Colonic mucosa (tissue), 4 donors: Measurements from ENCODE around the gene AKNA. TPM values are rescaled to one million over a fixed set of nuclear protein-coding genes. Genes with fewer than 3 reads are reported as not detected.

Experiments used
- DNase-seq: peaks from one replicate; pipeline ENCODE4 v3.0.0-alpha.2; 2020
- H3K27ac ChIP-seq: fragments of 200-600 bp; one replicate; pipeline ENCODE4 v1.8.0; 2021
- H3K27me3 ChIP-seq: fragments of 200-600 bp; one replicate; pipeline ENCODE4 v1.8.0; 2021
- H3K36me3 ChIP-seq: fragments of 200-600 bp; one replicate; pipeline ENCODE4 v1.8.0; 2021
- H3K4me1 ChIP-seq: fragments of 200-600 bp; one replicate; pipeline ENCODE4 v1.8.0; 2021; ENCODE audit warnings: mild to moderate bottlenecking
- H3K4me3 ChIP-seq: fragments of 200-600 bp; one replicate; pipeline ENCODE4 v1.8.0; 2021
- H3K9ac ChIP-seq, 2 donors: one replicate each; pipeline ENCODE4 v1.7.0; 2013; ENCODE audit warnings: control low read depth in 2 of 2, low read depth in 2 of 2, low read length in 2 of 2
- H3K9me3 ChIP-seq: fragments of 200-600 bp; one replicate; pipeline ENCODE4 v1.8.0; 2021
- intact Hi-C: fragments of 100-400 bp; cut with DNase I; formaldehyde crosslinking; loops from one replicate; pipeline ENCODE4 v1.14.1; 2022
- total RNA-seq, 2 donors: library from RNA; stranded (reverse); fragmentation: NEBNext Ultra II Directional in 1 of 2; extraction: Animal tissue kit (Norgen Biotek cat#: 25700) in 1 of 2; gene quantifications; one replicate each; pipeline ENCODE4 v1.2.1, GENCODE V29; 2021
- TF ChIP-seq, protein P1 (sequence below): fragments of 200-600 bp; IDR thresholded peaks from one replicate; pipeline ENCODE4 v1.8.0; 2022; ENCODE audit warnings: antibody characterized with exemption, mild to moderate bottlenecking
- donor health status: healthy.
- donor health status: DM: no; HTN: no; CAD: no.
- donor health status: DM: no; HTN: no; CAD: no.

AKNA gene
- total RNA-seq, 2 donors from 2014 or later, result 26.9 to 44.9 TPM

DNA sequence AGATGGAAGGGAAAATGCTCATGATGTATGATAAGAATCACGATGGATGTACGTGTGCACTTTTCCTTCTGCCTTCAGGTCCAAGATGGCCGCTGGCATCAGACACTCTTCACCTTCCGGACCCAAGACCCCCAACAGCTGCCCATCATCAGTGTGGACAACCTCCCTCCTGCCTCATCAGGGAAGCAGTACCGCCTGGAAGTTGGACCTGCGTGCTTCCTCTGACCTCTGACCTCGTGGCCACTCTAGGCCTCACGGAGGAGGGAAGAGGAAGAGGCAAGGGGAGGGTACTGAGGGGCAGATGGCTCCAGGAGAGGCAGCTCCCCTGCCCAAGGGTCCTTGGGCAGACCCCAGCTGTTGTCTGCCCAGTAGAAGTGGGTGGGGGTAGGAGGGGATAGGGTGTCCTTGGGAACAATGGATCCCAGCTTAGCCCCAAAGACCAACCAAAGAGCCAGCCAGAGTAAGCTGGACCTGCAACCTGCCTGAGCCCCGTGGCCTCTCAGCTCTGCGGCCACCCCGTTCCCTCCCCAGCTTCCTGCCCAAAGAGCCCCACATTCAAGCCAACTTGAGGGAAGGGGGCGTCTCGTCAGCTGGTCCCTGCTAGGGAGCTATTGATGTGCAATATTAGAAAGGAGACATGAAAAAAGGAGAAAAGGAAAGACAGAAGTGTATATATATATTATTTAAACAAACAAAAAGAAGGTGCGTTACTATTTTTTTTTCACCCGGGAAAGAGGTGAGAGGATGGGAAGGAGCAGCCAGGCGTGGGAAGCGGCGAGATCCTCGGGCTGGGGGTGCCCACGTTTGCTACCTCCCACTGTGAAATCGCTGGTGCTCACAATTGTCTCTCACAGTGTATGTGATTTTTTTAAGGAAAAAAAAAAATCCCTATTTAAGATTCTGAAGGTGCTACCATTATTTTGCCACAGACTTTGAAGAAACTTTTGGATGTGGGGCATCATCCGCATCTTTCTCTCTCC is 77.0 kb downstream of the AKNA start:
- Histone ChIP-seq H3K4me1 (no peaks in the 10 kb centered on the region), H3K27me3 (no peaks in the 10 kb centered on the region), H3K4me3 (no peak overlapping the region), H3K27ac (no peak overlapping the region), H3K9ac (no peak overlapping the region), H3K36me3 (no peaks in the 10 kb centered on the region), H3K9me3 (no peaks in the 10 kb centered on the region)
- intact Hi-C loops, result no loop called here
- TF ChIP-seq, protein P1, sequence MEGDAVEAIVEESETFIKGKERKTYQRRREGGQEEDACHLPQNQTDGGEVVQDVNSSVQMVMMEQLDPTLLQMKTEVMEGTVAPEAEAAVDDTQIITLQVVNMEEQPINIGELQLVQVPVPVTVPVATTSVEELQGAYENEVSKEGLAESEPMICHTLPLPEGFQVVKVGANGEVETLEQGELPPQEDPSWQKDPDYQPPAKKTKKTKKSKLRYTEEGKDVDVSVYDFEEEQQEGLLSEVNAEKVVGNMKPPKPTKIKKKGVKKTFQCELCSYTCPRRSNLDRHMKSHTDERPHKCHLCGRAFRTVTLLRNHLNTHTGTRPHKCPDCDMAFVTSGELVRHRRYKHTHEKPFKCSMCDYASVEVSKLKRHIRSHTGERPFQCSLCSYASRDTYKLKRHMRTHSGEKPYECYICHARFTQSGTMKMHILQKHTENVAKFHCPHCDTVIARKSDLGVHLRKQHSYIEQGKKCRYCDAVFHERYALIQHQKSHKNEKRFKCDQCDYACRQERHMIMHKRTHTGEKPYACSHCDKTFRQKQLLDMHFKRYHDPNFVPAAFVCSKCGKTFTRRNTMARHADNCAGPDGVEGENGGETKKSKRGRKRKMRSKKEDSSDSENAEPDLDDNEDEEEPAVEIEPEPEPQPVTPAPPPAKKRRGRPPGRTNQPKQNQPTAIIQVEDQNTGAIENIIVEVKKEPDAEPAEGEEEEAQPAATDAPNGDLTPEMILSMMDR, result no peak
- peak; percentile 9 for DNase-seq

DNA sequence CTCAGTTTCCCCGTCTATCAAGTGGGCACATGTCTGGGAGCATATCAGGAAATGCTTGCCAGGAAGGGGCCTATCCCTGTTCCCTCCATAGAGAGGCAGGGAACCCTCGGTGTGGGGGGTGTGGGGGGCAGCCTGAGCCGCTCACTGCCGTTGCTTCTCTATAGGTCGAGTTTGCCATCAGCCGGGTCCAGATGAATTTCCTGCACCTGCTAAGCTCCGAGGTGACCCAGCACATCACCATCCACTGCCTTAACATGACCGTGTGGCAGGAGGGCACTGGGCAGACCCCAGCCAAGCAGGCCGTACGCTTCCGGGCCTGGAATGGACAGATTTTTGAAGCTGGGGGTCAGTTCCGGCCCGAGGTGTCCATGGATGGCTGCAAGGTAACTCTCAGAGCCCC is 78.7 kb downstream of the AKNA start:
- no peaks in the 10 kb centered on the region for H3K27me3 ChIP-seq
- H3K4me3 ChIP-seq, result no peak overlapping the region
- H3K9ac ChIP-seq, result no peak overlapping the region
- H3K4me1 ChIP-seq, result no peaks in the 10 kb centered on the region
- H3K36me3 ChIP-seq, result no peaks in the 10 kb centered on the region
- intact Hi-C loops, result no loop called here
- DNase-seq, result no peak
- no peak overlapping the region for H3K27ac ChIP-seq
- TF ChIP-seq, protein P1, result no peak
- no peaks in the 10 kb centered on the region for H3K9me3 ChIP-seq

DNA sequence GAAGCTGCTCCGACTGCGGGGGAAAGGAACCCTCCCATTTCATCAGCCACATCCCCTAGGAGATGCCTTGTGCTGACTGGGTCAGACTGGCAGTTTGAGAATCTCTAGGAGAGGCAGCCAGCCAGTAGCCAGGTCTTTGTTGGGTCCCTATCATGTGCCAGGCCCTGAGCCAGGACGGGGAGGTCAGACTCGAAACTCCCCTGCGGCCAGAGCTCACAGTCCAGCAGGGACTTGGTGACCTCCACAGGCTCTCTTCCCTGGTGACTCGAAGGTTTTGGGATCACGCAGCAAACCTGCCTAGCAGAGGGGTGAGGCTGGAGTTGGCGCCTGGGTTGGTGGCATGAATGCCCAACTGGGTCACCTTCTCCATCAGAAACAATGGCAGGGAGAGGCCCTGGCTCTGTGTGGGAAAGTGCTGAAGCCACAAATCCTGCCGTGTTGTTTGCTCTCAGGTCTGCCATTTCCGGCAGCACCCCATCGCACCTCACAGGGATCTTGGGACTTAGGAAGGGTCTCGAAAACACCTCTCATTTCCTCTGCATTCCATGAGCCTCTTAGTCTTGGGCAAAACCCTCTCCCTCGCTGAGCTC is 79.3 kb downstream of the AKNA start:
- Histone ChIP-seq H3K4me3 (no peak overlapping the region), H3K9me3 (no peaks in the 10 kb centered on the region), H3K9ac (no peak overlapping the region), H3K27me3 (no peaks in the 10 kb centered on the region), H3K36me3 (no peaks in the 10 kb centered on the region), H3K27ac (no peak overlapping the region), H3K4me1 (no peaks in the 10 kb centered on the region)
- TF ChIP-seq, protein P1, result no peak
- intact Hi-C loops, result no loop called here
- no peak for DNase-seq

DNA sequence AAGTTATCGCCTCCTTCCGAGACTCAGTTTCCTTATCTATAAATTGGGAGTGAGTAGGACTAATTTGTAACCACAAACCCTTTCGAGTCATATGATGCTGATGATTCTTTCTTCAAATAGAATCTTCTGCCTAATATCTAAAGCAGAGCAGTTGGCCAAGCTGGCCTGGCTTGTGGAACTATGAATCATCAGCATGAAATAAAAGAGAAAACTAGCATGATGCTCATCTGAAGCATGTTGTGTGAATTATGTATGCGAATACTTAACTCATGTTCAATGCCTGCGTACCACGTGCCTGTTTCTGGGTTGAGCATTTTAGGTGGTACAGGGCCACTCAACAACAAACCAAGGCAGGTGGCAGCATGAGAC is 79.9 kb downstream of the AKNA start:
- no peak for DNase-seq
- TF ChIP-seq, protein P1, result no peak
- no peaks in the 10 kb centered on the region for H3K4me1 ChIP-seq
- H3K4me3 ChIP-seq, result no peak overlapping the region
- intact Hi-C loops, result no loop called here
- no peaks in the 10 kb centered on the region for H3K36me3 ChIP-seq
- H3K9ac ChIP-seq, result no peak overlapping the region
- H3K27me3 ChIP-seq, result no peaks in the 10 kb centered on the region
- H3K27ac ChIP-seq, result no peak overlapping the region
- H3K9me3 ChIP-seq, result no peaks in the 10 kb centered on the region

DNA sequence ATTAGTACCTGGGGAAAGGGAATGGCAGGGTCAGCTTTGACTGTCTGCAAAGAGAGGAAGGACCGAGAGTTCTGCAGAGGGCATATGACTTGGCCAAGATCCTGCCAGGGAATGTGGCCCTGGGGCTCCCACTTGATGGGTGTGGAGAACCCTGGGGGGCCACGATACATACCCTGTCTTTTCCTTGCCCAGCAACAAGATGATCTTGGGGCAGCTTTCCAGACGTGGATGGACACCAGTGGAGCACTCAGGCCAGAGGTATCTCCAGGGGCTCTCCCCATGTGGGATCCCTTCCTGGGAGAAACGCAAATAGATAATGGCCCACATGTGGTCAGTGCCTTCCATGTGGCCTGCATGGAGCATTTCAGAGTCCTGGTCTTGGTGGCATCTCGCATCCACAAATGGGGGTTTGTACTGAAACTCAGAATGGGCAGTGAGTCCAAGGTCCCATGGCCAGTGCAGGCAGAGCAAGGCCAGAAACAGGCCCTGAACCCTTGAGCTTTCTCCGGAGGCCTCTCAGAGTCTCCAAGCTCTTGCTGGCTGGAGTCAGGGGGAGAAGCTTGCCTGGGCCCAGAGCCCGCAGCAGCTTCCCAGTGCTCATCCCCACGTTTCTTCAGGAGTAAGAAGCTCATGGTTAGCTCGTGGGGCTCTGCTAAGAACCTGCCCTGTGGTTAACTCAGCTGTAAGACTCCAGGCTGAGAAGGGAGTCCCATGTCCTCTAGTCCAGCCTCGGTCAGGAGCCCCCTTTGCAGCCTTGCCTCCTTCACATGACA is 83.2 kb downstream of the AKNA start:
- intact Hi-C loops, result no loop called here
- Histone ChIP-seq H3K4me3 (no peak overlapping the region), H3K27me3 (no peaks in the 10 kb centered on the region), H3K27ac (no peak overlapping the region), H3K9ac (no peak overlapping the region), H3K4me1 (no peaks in the 10 kb centered on the region), H3K9me3 (no peaks in the 10 kb centered on the region), H3K36me3 (no peaks in the 10 kb centered on the region)
- DNase-seq, result peak; percentile 15
- TF ChIP-seq, protein P1, result no peak
